ENCODE data around the gene BLTP2.

Gene BLTP2

DNA sequence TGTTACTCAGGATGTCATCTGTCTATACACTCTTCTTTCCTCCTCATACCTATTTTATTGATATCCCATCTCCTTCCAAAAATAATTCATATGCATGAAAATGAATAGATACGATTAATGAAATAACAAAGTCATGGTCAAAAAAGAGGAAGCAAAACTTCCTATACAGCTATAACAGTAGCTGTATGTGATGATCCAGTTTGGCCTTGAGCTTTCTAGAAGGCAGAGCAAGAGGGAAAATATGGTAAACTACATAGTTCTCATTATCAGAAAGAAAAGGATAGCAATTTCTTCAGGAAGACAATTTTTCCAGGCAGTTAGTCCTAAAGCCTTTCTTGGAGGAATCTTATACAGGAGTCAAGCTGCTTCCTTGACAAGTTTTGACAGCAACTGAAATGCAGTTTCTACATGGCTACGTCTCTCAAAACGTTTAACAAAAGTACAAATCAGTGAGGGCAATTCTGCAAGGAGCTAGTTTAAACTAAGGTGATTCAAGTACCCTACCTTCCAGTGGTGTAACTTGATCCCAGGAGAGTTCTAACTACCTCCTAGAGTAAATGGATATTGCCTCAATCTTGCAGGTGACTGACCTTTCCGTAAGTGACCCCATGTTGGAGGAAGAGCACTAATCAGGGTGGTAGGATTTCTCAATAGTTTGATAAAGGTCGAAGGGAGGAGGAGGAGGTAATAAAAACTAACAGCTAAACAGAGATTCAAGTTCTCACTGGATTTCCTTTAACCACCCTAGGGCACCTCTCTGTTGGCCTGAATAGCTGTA lies 47.2 kb downstream of the BLTP2 start:
- no peak for DNase-seq
